HG02623 (cell line): ENCODE data around the gene SCN8A.

Experiments used
- ATAC-seq: cut with Tn5 transposase; IDR thresholded peaks from one replicate; pipeline ENCODE4 v1.9.1; 2021; ENCODE audit warnings: moderate library complexity; ENCODE audit not compliant: unreplicated experiment

SCN8A gene

DNA sequence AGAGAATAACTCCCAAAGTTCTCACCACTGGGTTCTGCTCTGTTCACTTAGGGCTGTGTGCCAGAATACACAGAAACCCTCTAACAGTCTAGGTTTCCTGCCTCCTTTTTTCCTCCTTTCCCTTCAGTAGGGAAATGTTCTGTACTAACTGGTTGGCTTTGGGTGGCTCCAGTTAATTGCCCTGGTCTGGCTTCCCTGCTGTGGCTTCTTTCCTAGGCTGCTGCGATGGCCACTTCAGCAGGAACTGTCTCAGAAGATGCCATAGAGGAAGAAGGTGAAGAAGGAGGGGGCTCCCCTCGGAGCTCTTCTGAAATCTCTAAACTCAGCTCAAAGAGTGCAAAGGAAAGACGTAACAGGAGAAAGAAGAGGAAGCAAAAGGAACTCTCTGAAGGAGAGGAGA, 115.2 kb downstream of the SCN8A start:
- no peak for ATAC-seq

DNA sequence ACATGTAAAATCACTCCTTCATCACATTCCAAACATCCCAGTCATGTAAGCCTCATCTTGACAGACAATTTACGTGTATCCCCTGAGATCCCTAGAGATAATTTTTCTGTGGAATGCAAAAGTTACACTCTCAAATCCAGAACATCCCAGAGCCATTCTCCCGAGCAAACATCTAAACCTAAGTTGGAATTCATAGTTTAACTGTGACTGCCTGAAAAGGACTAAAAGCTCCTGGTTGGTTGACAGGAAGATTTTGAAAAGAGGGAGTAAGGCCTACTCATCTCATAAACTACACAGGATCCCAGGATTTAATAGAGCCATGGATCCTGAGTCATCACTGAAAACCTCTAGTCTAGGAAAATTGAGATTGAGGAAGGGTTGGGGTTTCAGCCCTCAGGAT, 123.6 kb downstream of the SCN8A start:
- ATAC-seq = no peak

DNA sequence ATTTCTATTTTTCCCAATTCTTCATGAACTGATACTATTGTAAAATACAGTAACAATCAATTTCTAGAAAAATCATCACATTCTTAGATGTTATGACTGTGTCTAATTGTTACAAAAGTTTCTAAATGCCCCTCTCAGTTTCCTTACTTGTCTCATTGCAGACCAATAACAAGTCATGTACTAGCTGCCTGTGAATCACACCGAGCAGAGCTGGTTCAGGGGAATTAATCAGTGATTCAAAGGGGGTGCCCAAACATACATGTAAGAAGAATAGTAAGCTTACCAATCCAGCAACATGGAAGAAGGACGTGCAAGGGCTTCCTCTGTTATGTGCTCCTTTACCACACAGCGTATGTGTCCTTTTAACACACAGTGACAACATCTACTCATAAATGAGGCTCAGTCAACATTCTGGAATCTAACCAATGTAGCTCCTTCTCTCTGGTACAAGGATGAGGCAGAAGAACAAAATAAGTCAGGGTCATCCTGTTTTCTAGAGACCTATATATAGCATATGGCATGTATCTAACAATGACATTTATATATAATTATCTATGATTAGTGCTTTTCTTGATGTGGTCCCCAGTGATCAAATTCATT, 126.4 kb downstream of the SCN8A start:
- ATAC-seq = no peak

DNA sequence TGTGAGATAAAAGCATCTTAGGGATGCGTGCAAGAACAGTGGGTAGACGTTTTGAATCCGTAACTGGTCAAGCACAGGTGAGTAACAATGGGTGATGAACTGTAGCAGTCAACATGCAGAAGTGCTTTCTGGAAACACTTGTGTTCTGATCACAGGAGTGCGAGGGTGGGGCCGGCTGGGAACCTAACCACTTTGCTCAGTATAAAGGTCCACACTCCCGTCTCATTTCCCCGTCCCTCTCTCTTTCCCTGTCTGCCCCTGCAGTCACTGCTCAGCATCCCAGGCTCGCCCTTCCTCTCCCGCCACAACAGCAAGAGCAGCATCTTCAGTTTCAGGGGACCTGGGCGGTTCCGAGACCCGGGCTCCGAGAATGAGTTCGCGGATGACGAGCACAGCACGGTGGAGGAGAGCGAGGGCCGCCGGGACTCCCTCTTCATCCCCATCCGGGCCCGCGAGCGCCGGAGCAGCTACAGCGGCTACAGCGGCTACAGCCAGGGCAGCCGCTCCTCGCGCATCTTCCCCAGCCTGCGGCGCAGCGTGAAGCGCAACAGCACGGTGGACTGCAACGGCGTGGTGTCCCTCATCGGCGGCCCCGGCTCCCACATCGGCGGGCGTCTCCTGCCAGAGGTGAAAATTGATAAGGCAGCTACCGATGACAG, 130.4 kb downstream of the SCN8A start:
- no peak for ATAC-seq

DNA sequence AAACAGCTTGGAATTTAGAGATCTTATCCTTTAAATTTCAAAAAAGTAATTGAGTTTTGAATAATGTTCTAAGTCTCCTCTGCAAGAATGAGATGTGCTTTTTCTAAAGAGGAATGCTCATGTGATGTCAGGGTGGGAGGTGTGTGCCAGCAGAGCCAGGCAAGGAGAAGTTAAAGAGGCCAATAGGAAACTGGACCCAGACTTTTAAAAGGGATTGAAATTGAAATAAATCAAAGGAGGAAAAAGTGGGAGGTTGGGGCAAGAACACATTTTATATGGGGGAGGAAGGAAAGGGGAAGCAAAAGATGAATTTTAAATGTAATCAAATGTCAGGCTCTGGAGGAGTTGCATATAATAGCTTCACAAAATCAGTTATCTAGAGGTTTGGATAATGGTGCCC, 131.4 kb downstream of the SCN8A start:
- ATAC-seq = no peak

DNA sequence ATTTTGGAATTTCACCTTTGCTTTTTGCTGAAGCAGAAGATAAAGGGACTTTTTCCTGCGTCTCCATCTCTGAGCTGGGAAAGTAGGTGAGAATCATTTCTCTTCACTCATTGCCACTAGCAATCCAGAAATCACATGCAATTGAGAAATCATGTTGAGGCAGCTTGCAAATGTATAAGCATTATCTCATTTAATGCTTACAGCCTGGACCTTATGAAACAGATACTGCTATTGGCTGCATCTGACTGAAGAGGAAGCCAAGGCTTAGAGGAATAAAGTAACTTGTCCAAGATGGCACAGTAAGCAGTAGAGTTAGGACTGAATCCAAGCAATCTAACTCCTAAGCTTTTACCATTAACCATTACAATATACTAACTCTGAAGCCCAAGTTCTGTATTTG, 135.1 kb downstream of the SCN8A start:
- no peak for ATAC-seq

DNA sequence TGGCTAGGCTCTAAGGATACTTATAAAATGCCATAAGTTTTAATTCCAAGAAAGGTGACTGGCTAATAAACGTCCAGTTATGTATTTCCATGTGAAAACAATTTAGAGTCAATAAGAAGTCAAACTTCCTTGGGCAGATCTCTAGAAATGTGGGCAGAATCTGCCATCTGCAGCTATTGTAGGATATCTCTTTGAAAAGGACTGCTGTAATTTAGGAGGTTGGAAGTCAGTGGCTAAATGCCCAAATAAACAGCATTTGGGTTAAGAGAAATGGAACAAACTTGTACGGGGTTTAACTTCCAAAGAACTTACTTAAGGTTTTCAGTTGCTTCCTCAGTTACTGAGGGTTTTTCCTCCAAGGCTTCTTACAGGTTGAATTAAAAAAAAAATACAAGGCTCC, 135.9 kb downstream of the SCN8A start:
- ATAC-seq = no peak

DNA sequence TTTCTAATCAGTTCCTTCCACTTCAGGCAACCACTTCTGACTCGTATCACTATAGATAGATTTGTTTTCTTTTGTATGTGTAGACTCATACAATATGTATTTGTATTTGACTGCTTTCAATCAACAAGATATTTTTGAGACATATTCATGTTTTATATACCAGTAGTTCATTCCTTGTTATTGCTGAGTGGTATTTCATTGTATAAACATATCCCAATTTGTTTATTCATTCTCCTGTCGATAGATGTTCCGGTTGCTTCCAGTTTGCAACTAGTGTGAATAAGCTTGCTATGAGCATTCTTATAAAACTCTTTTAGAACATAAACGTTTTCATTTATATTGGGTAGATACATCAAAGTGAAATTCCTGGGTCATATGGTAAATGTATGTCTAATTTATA, 138.3 kb downstream of the SCN8A start:
- no peak for ATAC-seq

DNA sequence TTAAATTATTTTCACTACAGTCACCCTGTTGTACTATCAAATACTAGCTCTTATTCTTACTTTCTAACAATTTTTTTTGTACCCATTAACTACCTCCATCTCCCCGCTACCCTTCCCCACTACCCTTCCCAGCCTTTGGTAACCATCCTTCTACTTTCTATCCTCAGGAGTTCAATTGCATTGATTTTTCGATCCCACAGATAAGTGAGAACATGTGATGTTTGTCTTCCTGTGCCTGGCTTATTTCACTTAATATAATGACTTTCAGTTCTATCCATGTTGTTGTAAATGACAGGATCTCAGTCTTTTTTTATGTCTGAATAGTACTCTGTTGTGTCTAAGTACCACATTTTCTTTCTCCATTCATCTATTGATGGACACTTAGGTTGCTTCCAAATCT, 139.7 kb downstream of the SCN8A start:
- no peak for ATAC-seq

DNA sequence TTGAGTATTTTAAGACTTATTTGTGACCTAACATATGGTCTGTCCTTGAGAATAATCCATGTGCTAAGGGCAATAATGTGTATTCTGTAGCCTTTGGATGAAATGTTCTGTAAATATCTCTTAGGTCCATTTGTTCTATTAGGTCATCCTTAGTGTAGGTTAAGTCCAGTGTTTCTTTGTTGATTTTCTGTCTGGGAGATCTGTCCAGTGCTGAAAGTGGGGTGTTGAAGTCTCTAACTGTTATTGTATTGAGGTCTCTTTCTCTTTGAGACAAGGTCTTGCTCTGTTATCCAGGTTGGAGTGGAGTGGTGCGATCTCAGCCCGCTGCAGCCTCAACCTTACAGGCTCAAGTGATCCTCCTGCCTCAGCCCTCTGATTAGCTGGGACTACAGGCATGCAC, 149.5 kb downstream of the SCN8A start:
- ATAC-seq = no peak

DNA sequence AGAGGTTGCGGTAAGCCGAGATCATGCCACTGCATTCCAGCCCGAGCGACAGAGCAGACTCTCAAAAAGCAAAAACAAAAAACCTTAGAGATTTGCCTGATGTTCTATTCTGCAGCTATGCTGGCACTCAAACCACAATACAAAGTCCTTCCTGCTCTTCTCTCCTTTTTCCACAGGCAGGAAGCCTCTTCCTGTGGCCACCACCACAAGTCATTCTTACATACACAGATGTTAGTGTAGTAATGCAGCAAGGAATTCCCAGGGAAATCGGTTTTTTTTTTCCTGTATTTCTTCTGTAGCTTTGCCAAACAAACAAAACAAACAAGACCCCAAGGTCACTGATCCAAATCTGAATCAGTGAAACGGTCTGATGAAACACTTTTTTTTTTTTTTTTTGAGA, 153.2 kb downstream of the SCN8A start:
- no peak for ATAC-seq

DNA sequence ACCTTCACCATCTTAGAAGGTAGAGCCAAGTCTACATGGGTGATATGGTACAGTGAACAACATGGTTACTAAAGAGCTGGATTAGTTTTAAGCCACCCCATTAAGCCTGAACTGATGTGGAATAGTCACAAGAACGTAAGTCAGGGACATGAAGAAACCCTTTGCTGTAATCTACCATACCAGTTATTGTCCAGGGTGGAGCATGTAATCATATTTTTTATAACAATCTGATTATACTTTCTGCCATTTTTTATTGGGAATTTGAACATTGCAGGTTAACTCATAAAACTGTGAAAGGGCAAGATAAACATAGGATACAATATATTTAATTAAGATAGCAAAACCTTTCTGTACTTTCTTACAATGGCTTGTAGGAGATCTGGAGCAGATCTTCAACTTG, 153.9 kb downstream of the SCN8A start:
- no peak for ATAC-seq

DNA sequence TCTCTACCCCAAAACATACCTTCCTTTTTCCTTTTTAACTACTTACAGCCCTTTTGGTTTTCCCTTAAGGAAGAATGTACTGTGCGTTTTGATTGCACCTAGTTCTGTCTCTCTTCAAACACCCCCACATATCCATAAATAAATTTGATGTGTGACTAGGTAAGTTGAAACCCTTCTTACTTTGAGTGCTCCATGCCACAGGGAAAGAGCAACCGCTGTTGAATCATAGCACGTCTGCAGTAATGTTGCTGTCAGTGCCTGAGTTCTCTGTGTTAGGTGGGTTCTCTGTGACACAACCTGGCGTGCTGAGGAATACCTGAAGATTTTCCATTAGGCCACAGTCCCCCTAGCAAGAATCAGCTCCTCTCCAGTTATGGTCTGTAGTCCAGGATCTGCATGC, 155.4 kb downstream of the SCN8A start:
- no peak for ATAC-seq

DNA sequence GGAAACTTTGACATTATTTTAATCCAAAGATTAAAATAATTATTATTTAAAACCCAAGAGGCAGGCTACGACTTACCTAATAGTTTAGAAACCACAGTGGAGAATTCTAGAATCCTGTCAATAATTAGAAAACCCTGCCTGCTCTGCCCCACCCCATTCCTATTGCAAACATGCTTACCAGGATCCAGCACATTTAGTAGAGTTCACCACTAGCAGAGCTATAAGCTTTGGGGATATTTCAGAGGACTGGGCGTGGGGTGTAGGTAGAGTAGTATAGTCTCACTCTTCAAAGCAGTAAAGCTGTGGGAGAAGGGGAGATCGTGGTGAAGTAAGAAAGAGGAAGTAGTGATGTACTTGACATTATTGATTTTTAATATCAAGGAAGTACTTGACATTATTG, 157.2 kb downstream of the SCN8A start:
- ATAC-seq = no peak

DNA sequence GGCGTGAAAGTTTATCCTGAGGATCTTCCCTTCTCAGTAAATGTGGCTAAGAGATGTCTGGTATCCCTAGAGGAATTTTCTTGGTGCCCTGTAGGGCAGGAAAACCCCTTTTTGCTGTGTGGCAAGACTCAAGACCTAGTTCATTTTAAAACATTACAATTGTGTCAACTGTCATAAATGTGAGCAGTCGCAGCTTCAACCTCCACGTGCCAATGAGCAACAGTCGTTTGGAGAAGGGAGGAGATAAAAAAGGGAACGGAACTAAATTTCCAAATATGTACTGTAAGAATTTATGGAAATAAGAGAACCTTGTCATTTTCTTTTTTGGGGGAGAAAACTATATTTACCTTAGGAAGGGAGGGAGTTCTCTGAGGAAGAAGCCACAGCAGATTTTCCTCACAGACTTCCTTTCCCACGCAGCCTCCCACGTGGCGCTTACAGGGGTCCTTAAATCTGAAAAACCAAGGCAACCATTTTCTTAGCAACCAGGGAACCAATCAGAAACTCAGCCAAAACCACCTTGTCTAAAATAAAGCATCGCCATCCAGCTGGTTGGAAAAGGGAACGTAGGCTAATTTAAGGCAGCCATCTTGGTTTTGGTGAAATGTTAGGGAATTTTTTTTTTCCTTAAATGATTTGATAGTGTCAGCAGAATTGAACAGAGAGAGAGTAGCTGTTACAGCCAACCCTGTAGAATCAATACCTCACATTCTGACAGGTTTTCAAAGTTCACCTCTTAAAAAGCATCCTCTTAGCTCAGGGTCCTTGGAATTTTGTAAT, 158.4 kb downstream of the SCN8A start:
- ATAC-seq = no peak

DNA sequence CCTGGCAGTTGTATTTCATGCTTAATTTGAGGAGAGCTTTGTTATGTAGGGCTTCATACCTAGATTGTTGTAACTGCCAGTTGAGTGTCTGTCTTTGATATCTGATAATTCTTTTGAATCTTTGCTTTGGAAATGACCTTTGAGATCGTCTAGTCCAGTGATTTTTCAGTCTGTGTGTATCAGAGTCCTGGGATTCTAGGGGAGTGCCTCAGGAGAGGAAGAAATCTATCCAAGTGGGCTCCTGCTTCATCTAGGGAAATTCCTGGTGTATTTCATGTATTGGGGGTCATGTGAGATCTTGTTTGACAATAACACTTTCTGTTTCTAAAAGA, 158.9 kb downstream of the SCN8A start:
- ATAC-seq = no peak

DNA sequence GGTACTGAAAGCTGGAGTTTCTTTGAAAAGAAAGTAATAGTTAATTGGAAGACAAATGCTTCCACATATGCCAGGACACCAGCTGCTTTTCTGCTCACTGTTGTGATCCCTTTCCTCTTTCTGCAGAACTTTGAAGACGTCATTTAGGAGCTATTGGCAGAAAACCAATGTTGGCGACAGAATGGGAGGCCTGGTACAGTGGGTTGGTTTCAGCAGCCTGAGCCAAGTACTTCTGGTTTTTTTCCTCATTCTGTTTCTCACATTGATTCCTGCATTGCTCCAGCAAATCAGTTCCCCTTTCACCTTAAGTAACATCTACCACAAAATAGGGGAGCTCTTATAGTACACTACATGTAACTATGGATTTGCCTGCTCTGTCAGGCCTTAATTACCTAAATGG, 160.6 kb downstream of the SCN8A start:
- no peak for ATAC-seq

DNA sequence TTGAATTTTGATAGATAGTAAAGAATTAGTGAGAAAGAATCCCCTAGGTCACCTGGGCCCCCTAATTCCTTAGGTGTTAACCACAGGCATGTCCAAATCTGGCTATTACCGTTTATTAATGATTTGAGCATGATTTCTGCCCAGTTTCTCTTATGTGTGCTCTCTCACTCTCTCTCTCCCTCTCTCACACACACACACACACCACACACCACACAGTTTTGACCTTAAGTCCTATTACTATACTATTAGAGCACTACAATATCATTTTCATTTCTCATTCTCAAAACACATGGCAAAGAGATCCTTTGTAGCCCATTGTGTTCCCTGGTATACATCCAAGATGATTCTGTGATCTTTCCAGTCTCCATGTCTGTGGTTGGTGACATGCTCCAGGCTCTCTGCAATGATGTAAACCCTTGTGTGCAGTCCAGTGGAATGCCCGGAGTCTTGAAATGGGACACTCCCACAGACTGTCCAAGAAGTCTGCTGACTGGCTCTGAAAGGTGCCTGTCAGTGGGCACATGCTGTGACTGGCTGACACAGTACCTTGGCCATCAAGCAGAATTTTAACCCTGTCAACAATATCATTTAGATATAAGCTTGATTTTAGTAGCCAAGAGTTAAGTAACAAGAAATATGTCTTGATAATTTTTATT, 161.3 kb downstream of the SCN8A start:
- no peak for ATAC-seq

DNA sequence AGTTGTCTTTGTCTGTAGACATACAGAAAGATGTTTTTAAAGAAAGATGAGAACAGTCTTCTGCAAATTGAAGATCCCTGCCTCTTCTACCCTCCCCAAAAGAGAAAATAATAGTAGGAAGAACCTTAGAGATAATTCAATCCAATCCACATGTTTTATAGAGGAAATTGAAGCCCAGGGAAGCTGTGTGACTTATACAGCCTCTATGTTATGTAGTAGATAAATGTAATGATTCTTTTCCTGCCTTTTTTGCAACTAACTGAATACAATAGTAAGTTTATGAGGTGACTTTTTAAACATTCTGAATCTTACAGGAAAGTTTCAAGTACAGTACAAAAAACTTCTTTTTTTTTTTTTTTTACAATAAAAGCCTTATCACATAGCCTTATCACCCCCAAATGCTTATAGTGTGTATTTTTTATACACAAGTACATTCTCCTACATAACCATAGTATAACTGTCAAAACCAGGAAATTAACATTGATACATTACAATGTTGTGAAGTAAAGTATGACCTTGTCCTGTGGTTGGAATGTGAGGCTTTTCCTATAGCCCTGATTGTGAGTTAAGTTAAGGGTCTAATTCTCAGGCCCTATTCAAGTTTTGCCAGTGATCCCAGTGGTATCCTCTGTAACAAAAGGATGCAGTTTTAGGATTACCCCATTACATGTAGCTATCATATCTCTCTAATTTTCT, 163.1 kb downstream of the SCN8A start:
- ATAC-seq = no peak

DNA sequence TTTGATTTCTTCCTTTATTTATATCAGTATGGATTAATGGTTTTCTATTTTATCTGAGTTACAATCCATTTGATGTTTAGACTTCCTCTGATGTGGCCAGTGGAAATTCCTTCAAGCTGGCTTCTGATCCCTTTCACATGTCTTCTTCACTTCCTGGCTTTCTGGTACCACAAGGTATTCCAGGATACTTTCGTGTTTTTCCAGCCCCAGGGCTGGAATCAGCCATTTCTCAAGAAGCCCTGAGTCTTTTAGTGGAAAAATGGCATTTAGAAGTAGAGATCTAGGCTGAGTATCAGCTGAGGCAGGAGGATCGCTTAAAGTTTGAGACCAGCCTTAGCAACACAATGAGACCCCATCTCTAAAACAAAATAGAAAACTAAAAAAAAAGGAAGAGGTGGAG, 164.2 kb downstream of the SCN8A start:
- no peak for ATAC-seq

DNA sequence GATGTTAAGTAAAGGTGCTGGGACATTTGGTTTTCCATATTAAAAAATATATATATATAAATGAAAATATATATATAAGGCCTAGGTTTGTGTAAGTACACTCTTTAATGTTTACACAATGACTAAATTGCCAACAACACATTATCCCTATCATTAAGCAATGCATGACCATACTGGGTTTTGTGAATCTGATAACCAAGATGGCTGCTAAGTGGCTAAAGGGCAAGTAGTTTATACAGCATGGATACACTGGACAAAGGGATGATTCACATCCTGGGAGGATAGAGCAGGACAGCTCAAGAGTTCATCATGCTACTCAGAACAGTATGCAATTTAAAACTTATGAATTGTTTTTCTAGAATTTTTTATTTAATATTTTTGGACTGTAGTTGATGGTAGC, 168.1 kb downstream of the SCN8A start:
- ATAC-seq = no peak
